Chondrocyte (in vitro differentiated cells): ENCODE measurements around the gene PCCB. TPM values are rescaled to one million over a fixed set of nuclear protein-coding genes. Genes with fewer than 3 reads are reported as not detected.

Experiments used
- DNase-seq: peaks from one replicate; pipeline ENCODE4 v3.0.0; 2021; ENCODE audit warnings: mixed read lengths, low spot score
- H3K27ac Mint-ChIP-seq: one replicate; pipeline ENCODE4 v1.8.0; 2021; ENCODE audit warnings: mild to moderate bottlenecking, moderate library complexity, mixed read lengths; ENCODE audit not compliant: unreplicated experiment
- H3K27me3 Mint-ChIP-seq: 2 replicates; pipeline ENCODE4 v1.8.0; 2021; ENCODE audit warnings: low read depth, mixed read lengths
- H3K36me3 Mint-ChIP-seq: 2 replicates; pipeline ENCODE4 v1.8.0; 2021; ENCODE audit warnings: low read depth, mixed read lengths
- H3K4me1 Mint-ChIP-seq: 2 replicates; pipeline ENCODE4 v1.8.0; 2021; ENCODE audit warnings: low read depth, mild to moderate bottlenecking, mixed read lengths
- H3K4me3 Mint-ChIP-seq: one replicate; pipeline ENCODE4 v1.8.0; 2021; ENCODE audit warnings: mild to moderate bottlenecking, moderate library complexity, mixed read lengths; ENCODE audit not compliant: unreplicated experiment
- H3K9me3 Mint-ChIP-seq: 2 replicates; pipeline ENCODE4 v1.8.0; 2021; ENCODE audit warnings: low read depth, mixed read lengths
- CTCF ChIP-seq: fragments of 200-600 bp; sonication (generic); IDR thresholded peaks from 2 replicates; pipeline ENCODE4 v1.5.0; 2021; ENCODE audit warnings: antibody characterized with exemption, mild to moderate bottlenecking, moderate library complexity
- total RNA-seq: library from RNA; stranded (reverse); gene quantifications from 3 replicates; pipeline ENCODE4 v1.2.1, GENCODE V29; 2021

Gene PCCB
- total RNA-seq, 1 donor from 2014 or later: 31.1 TPM

- no peak for DNase-seq
- Mint-ChIP-seq H3K9me3 (peaks cover 7% of the 10 kb centered on the region), H3K36me3 (peaks cover 5% of the 10 kb centered on the region), H3K4me1 (no peaks in the 10 kb centered on the region), H3K4me3 (no peak overlapping the region), H3K27me3 (no peaks in the 10 kb centered on the region), H3K27ac (no peak overlapping the region)
- peak; percentile 64 for TF ChIP-seq CTCF
Observed at GRCh38 chr3:136305879-136306278, 55.7 kb downstream of the PCCB start.

GRCh38 chr3:136311261-136311660 is 61.1 kb downstream of the PCCB start:
- DNase-seq: no peak
- peaks cover 5% of the 10 kb centered on the region for H3K9me3 Mint-ChIP-seq
- H3K4me3 Mint-ChIP-seq: no peak overlapping the region
- no peak for TF ChIP-seq CTCF
- H3K27ac Mint-ChIP-seq: no peak overlapping the region
- H3K27me3 Mint-ChIP-seq: no peaks in the 10 kb centered on the region
- H3K36me3 Mint-ChIP-seq: peaks cover 5% of the 10 kb centered on the region
- no peaks in the 10 kb centered on the region for H3K4me1 Mint-ChIP-seq

GRCh38 chr3:136311968-136312367 is 61.8 kb downstream of the PCCB start:
- Mint-ChIP-seq H3K9me3 (peaks cover under 1% of the 10 kb centered on the region), H3K36me3 (peaks cover 3% of the 10 kb centered on the region), H3K4me1 (no peaks in the 10 kb centered on the region), H3K27ac (no peak overlapping the region), H3K4me3 (no peak overlapping the region), H3K27me3 (no peaks in the 10 kb centered on the region)
- no peak for DNase-seq
- no peak for TF ChIP-seq CTCF

- no peak for DNase-seq
- Mint-ChIP-seq H3K9me3 (peaks cover 25% of the 10 kb centered on the region), H3K27ac (no peak overlapping the region), H3K36me3 (peaks cover 39% of the 10 kb centered on the region), H3K27me3 (no peaks in the 10 kb centered on the region), H3K4me1 (no peaks in the 10 kb centered on the region), H3K4me3 (no peak overlapping the region)
- no peak for TF ChIP-seq CTCF
Observed at GRCh38 chr3:136326316-136326715, 76.2 kb downstream of the PCCB start.

- peaks cover 12% of the 10 kb centered on the region for H3K9me3 Mint-ChIP-seq
- peaks cover 29% of the 10 kb centered on the region for H3K36me3 Mint-ChIP-seq
- H3K27me3 Mint-ChIP-seq: no peaks in the 10 kb centered on the region
- H3K4me1 Mint-ChIP-seq: peaks cover 4% of the 10 kb centered on the region
- H3K27ac Mint-ChIP-seq: no peak overlapping the region
- no peak overlapping the region for H3K4me3 Mint-ChIP-seq
- DNase-seq: no peak
- no peak for TF ChIP-seq CTCF
Observed at GRCh38 chr3:136327671-136328070, 77.5 kb downstream of the PCCB start.
